HEK293 (cell line): ENCODE data around the gene MARCHF10.

Experiments used
- BCL11B ChIP-seq: fragments of 450-650 bp; formaldehyde crosslinking; IDR thresholded peaks from 2 replicates; pipeline ENCODE4 v1.5.1; 2016; ENCODE audit warnings: low read depth, missing biosample characterization, missing genetic modification characterization
- EGR2 ChIP-seq: fragments of 450-650 bp; formaldehyde crosslinking; IDR thresholded peaks from 2 replicates; pipeline ENCODE4 v1.5.1; 2016; ENCODE audit warnings: low read depth, missing biosample characterization, missing genetic modification characterization
- HOXA7 ChIP-seq: sonication (generic); formaldehyde crosslinking; IDR thresholded peaks from 2 replicates; pipeline ENCODE4 v1.8.1; 2022; ENCODE audit warnings: missing genetic modification reagents, borderline replicate concordance
- KLF10 ChIP-seq: fragments of 450-650 bp; IDR thresholded peaks from 2 replicates; pipeline ENCODE4 v1.5.1; 2018; ENCODE audit warnings: missing biosample characterization, mild to moderate bottlenecking, missing genetic modification characterization
- KLF16 ChIP-seq: fragments of 450-650 bp; formaldehyde crosslinking; IDR thresholded peaks from 2 replicates; pipeline ENCODE4 v1.5.1; 2017; ENCODE audit warnings: missing biosample characterization, missing genetic modification characterization
- SCRT2 ChIP-seq: fragments of 450-650 bp; formaldehyde crosslinking; IDR thresholded peaks from 2 replicates; pipeline ENCODE4 v1.5.1; 2016; ENCODE audit warnings: missing biosample characterization, missing genetic modification characterization
- SP3 ChIP-seq: fragments of 450-650 bp; formaldehyde crosslinking; IDR thresholded peaks from 2 replicates; pipeline ENCODE4 v1.5.1; 2016; ENCODE audit warnings: missing biosample characterization, missing genetic modification characterization
- ZBTB17 ChIP-seq: fragments of 450-650 bp; formaldehyde crosslinking; IDR thresholded peaks from 2 replicates; pipeline ENCODE4 v1.5.1; 2016; ENCODE audit warnings: missing biosample characterization, missing genetic modification characterization
- ZBTB21 ChIP-seq: fragments of 450-650 bp; formaldehyde crosslinking; IDR thresholded peaks from 2 replicates; pipeline ENCODE4 v1.5.1; 2017; ENCODE audit warnings: missing biosample characterization, missing genetic modification characterization
- ZBTB7A ChIP-seq: fragments of 450-650 bp; formaldehyde crosslinking; IDR thresholded peaks from 2 replicates; pipeline ENCODE4 v1.5.1; 2016; ENCODE audit warnings: low read depth, missing biosample characterization, missing genetic modification characterization
- ZEB2 ChIP-seq: fragments of 450-650 bp; formaldehyde crosslinking; IDR thresholded peaks from 2 replicates; pipeline ENCODE4 v1.5.1; 2016; ENCODE audit warnings: missing biosample characterization, missing genetic modification characterization
- ZFP37 ChIP-seq: fragments of 450-650 bp; formaldehyde crosslinking; IDR thresholded peaks from 2 replicates; pipeline ENCODE4 v1.5.1; 2016; ENCODE audit warnings: missing biosample characterization, missing genetic modification characterization
- ZNF10 ChIP-seq: fragments of 450-650 bp; formaldehyde crosslinking; IDR thresholded peaks from 2 replicates; pipeline ENCODE4 v1.5.1; 2017; ENCODE audit warnings: missing biosample characterization, missing genetic modification characterization
- ZNF140 ChIP-seq: fragments of 450-650 bp; formaldehyde crosslinking; IDR thresholded peaks from 2 replicates; pipeline ENCODE4 v1.5.1; 2016; ENCODE audit warnings: missing biosample characterization, missing genetic modification characterization
- ZNF157 ChIP-seq: fragments of 450-650 bp; formaldehyde crosslinking; IDR thresholded peaks from 2 replicates; pipeline ENCODE4 v1.5.1; 2016; ENCODE audit warnings: missing biosample characterization, missing genetic modification characterization
- ZNF2 ChIP-seq: fragments of 450-650 bp; formaldehyde crosslinking; IDR thresholded peaks from 2 replicates; pipeline ENCODE4 v1.5.1; 2016; ENCODE audit warnings: missing biosample characterization, missing genetic modification characterization
- ZNF248 ChIP-seq: fragments of 450-650 bp; formaldehyde crosslinking; IDR thresholded peaks from 2 replicates; pipeline ENCODE4 v1.5.1; 2017; ENCODE audit warnings: missing biosample characterization, missing genetic modification characterization
- ZNF274 ChIP-seq, 2 experiments: fragments of 200-500 bp in 1 of 2; fragments of 450-650 bp in 1 of 2; sonication (Bioruptor generic) in 1 of 2; formaldehyde crosslinking in 1 of 2; IDR thresholded peaks; 2 replicates each; pipeline versions ENCODE4 v1.5.1 to v1.6.1; 2014 to 2016; ENCODE audit warnings: borderline replicate concordance in 1 of 2, inconsistent platforms in 1 of 2, low read length in 1 of 2, missing biosample characterization in 1 of 2, missing genetic modification characterization in 1 of 2
- ZNF350 ChIP-seq: fragments of 450-650 bp; formaldehyde crosslinking; IDR thresholded peaks from 2 replicates; pipeline ENCODE4 v1.5.0; 2017; ENCODE audit warnings: missing biosample characterization, mild to moderate bottlenecking, missing genetic modification characterization
- ZNF366 ChIP-seq: fragments of 450-650 bp; formaldehyde crosslinking; conservative IDR thresholded peaks from 2 replicates; pipeline ENCODE4 v1.5.1; 2016; ENCODE audit warnings: missing biosample characterization, missing genetic modification characterization
- ZNF416 ChIP-seq: fragments of 450-650 bp; formaldehyde crosslinking; IDR thresholded peaks from 2 replicates; pipeline ENCODE4 v1.5.1; 2016; ENCODE audit warnings: missing biosample characterization, missing genetic modification characterization
- ZNF521 ChIP-seq: fragments of 450-650 bp; formaldehyde crosslinking; IDR thresholded peaks from 2 replicates; pipeline ENCODE4 v1.5.1; 2017; ENCODE audit warnings: missing biosample characterization, mild to moderate bottlenecking, missing genetic modification characterization
- ZNF571 ChIP-seq: fragments of 450-650 bp; formaldehyde crosslinking; IDR thresholded peaks from 2 replicates; pipeline ENCODE4 v1.5.0; 2017; ENCODE audit warnings: missing biosample characterization, missing genetic modification characterization
- ZNF585B ChIP-seq: fragments of 450-650 bp; formaldehyde crosslinking; IDR thresholded peaks from 2 replicates; pipeline ENCODE4 v1.5.1; 2016; ENCODE audit warnings: missing biosample characterization, missing genetic modification characterization
- ZNF626 ChIP-seq: fragments of 450-650 bp; sonication (Bioruptor Pico); formaldehyde crosslinking; IDR thresholded peaks from 2 replicates; pipeline ENCODE4 v1.5.1; 2018; ENCODE audit warnings: missing biosample characterization, missing genetic modification characterization, inconsistent platforms
- ZNF660 ChIP-seq: fragments of 450-650 bp; IDR thresholded peaks from 2 replicates; pipeline ENCODE4 v1.5.1; 2018; ENCODE audit warnings: missing biosample characterization, mild to moderate bottlenecking, missing genetic modification characterization
- ZNF777 ChIP-seq: fragments of 450-650 bp; formaldehyde crosslinking; IDR thresholded peaks from 2 replicates; pipeline ENCODE4 v1.5.1; 2017; ENCODE audit warnings: missing biosample characterization, missing genetic modification characterization, borderline replicate concordance
- TF ChIP-seq, protein P1 (sequence below): sonication (generic); formaldehyde crosslinking; IDR thresholded peaks from 2 replicates; pipeline ENCODE4 v1.8.1; 2022; ENCODE audit warnings: mild to moderate bottlenecking, moderate library complexity, missing genetic modification reagents
- TF ChIP-seq, protein P2 (sequence below): fragments of 450-650 bp; formaldehyde crosslinking; IDR thresholded peaks from 2 replicates; pipeline ENCODE4 v1.5.1; 2016; ENCODE audit warnings: missing biosample characterization, missing genetic modification characterization
- TF ChIP-seq, protein P3 (sequence below): fragments of 450-650 bp; formaldehyde crosslinking; IDR thresholded peaks from 2 replicates; pipeline ENCODE4 v1.5.1; 2016; ENCODE audit warnings: missing biosample characterization, missing genetic modification characterization
- TF ChIP-seq, protein P4 (sequence below): fragments of 450-650 bp; formaldehyde crosslinking; optimal IDR thresholded peaks from 2 replicates; pipeline ENCODE3; 2016; ENCODE audit warnings: missing biosample characterization, mild to moderate bottlenecking, missing genetic modification characterization
- TF ChIP-seq, protein P5 (sequence below): fragments of 450-650 bp; formaldehyde crosslinking; IDR thresholded peaks from 2 replicates; pipeline ENCODE4 v1.5.1; 2016; ENCODE audit warnings: missing biosample characterization, missing genetic modification characterization

Gene MARCHF10

DNA sequence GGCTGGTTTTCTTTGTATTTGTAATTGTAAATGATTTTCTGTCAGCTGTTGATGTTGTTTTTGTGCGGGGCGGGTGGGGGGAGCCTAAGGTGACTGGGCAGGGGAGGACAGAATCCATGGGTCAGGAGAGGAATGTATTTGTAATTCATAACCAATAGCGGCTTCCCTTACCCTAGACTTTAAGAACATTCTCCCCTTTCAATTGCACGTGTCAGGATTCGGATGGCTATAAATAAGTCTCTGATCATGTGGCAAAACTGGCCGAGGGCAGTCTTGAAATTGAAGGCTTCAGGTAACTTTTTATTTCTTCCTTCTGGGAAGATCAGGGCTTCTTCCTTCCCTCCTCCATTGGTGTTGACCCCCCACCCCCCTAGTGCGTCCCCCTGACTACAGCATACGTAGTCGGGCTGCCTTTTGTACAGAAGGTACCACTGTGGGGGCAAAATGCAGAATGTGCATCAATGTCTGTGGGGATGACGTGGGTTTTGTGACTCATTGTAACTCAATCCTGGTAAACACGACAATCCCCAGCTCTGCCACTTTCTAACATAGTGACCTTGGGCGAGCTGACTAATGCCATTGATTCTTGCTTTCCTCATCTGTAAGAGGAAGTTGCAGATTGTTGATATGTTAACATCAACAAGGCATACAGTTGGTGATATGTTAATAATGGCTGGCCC lies 16.2 kb downstream of the MARCHF10 start (continued):
- TF ChIP-seq, protein P1, sequence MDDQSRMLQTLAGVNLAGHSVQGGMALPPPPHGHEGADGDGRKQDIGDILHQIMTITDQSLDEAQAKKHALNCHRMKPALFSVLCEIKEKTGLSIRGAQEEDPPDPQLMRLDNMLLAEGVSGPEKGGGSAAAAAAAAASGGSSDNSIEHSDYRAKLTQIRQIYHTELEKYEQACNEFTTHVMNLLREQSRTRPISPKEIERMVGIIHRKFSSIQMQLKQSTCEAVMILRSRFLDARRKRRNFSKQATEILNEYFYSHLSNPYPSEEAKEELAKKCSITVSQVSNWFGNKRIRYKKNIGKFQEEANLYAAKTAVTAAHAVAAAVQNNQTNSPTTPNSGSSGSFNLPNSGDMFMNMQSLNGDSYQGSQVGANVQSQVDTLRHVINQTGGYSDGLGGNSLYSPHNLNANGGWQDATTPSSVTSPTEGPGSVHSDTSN (CRISPR knock-in tag) = no peak
- TF ChIP-seq ZNF140 (tag by site-specific recombination) (no peak), HOXA7 (CRISPR knock-in tag) (no peak), ZNF2 (tag by site-specific recombination) (0 out of 2 replicates have a peak, but pooled peaks have one; percentile 41), ZNF416 (tag by site-specific recombination) (no peak), EGR2 (no peak), ZNF350 (tag by site-specific recombination) (no peak), ZBTB7A (tag by site-specific recombination) (no peak), ZNF626 (tag by site-specific recombination) (no peak), ZNF777 (no peak), SP3 (peak; percentile 54), ZNF571 (no peak), BCL11B (tag by site-specific recombination) (no peak), ZEB2 (tag by site-specific recombination) (peak; percentile 68; the same call in 1 of the 2 replicates), ZNF521 (tag by site-specific recombination) (no peak), ZBTB17 (peak; percentile 32; the same call in 1 of the 2 replicates), KLF10 (tag by site-specific recombination) (no peak), ZNF248 (tag by site-specific recombination) (no peak), ZNF366 (peak; percentile 82), ZNF157 (tag by site-specific recombination) (no peak), ZNF274 (IDR thresholded peaks at IDR 0.05; ENCODE audit: low read length) (no peak), ZNF274 (tag by site-specific recombination; IDR thresholded peaks at IDR 0.05; ENCODE audit: borderline replicate concordance) (no peak), ZNF660 (tag by site-specific recombination) (no peak; the same call in none of the 2 replicates), ZFP37 (no peak), ZNF10 (0 out of 2 replicates have a peak, but pooled peaks have one; percentile 34), ZNF585B (no peak), SCRT2 (tag by site-specific recombination) (peak; percentile 46), KLF16 (tag by site-specific recombination) (no peak), ZBTB21 (peak; percentile 92)
- TF ChIP-seq, protein P2, sequence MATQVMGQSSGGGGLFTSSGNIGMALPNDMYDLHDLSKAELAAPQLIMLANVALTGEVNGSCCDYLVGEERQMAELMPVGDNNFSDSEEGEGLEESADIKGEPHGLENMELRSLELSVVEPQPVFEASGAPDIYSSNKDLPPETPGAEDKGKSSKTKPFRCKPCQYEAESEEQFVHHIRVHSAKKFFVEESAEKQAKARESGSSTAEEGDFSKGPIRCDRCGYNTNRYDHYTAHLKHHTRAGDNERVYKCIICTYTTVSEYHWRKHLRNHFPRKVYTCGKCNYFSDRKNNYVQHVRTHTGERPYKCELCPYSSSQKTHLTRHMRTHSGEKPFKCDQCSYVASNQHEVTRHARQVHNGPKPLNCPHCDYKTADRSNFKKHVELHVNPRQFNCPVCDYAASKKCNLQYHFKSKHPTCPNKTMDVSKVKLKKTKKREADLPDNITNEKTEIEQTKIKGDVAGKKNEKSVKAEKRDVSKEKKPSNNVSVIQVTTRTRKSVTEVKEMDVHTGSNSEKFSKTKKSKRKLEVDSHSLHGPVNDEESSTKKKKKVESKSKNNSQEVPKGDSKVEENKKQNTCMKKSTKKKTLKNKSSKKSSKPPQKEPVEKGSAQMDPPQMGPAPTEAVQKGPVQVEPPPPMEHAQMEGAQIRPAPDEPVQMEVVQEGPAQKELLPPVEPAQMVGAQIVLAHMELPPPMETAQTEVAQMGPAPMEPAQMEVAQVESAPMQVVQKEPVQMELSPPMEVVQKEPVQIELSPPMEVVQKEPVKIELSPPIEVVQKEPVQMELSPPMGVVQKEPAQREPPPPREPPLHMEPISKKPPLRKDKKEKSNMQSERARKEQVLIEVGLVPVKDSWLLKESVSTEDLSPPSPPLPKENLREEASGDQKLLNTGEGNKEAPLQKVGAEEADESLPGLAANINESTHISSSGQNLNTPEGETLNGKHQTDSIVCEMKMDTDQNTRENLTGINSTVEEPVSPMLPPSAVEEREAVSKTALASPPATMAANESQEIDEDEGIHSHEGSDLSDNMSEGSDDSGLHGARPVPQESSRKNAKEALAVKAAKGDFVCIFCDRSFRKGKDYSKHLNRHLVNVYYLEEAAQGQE = no peak
- TF ChIP-seq, protein P3, sequence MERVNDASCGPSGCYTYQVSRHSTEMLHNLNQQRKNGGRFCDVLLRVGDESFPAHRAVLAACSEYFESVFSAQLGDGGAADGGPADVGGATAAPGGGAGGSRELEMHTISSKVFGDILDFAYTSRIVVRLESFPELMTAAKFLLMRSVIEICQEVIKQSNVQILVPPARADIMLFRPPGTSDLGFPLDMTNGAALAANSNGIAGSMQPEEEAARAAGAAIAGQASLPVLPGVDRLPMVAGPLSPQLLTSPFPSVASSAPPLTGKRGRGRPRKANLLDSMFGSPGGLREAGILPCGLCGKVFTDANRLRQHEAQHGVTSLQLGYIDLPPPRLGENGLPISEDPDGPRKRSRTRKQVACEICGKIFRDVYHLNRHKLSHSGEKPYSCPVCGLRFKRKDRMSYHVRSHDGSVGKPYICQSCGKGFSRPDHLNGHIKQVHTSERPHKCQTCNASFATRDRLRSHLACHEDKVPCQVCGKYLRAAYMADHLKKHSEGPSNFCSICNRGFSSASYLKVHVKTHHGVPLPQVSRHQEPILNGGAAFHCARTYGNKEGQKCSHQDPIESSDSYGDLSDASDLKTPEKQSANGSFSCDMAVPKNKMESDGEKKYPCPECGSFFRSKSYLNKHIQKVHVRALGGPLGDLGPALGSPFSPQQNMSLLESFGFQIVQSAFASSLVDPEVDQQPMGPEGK = peak; percentile 75
- TF ChIP-seq, protein P4, sequence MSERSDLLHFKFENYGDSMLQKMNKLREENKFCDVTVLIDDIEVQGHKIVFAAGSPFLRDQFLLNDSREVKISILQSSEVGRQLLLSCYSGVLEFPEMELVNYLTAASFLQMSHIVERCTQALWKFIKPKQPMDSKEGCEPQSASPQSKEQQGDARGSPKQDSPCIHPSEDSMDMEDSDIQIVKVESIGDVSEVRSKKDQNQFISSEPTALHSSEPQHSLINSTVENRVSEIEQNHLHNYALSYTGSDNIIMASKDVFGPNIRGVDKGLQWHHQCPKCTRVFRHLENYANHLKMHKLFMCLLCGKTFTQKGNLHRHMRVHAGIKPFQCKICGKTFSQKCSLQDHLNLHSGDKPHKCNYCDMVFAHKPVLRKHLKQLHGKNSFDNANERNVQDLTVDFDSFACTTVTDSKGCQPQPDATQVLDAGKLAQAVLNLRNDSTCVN (tag by site-specific recombination) = no peak
- TF ChIP-seq, protein P5, sequence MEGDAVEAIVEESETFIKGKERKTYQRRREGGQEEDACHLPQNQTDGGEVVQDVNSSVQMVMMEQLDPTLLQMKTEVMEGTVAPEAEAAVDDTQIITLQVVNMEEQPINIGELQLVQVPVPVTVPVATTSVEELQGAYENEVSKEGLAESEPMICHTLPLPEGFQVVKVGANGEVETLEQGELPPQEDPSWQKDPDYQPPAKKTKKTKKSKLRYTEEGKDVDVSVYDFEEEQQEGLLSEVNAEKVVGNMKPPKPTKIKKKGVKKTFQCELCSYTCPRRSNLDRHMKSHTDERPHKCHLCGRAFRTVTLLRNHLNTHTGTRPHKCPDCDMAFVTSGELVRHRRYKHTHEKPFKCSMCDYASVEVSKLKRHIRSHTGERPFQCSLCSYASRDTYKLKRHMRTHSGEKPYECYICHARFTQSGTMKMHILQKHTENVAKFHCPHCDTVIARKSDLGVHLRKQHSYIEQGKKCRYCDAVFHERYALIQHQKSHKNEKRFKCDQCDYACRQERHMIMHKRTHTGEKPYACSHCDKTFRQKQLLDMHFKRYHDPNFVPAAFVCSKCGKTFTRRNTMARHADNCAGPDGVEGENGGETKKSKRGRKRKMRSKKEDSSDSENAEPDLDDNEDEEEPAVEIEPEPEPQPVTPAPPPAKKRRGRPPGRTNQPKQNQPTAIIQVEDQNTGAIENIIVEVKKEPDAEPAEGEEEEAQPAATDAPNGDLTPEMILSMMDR = no peak
